SU-DHL-6 (cell line): ENCODE results near the gene BRIP1.

Source experiments
- CTCF ChIP-seq: fragments of 200-600 bp; sonication (generic); IDR thresholded peaks from one replicate; pipeline ENCODE4 v1.5.1; 2017; ENCODE audit warnings: antibody characterized with exemption, mild to moderate bottlenecking, low read length, moderate library complexity; ENCODE audit not compliant: insufficient read depth, poor library complexity, severe bottlenecking
- EZH2phosphoT487 ChIP-seq: fragments of 200-600 bp; sonication (generic), shearing (Covaris generic); conservative IDR thresholded peaks from 2 replicates; pipeline ENCODE4 v1.6.1; 2018; ENCODE audit warnings: mild to moderate bottlenecking, antibody characterized with exemption, low read length, moderate library complexity, mixed read lengths

GRCh38 chr17:61843435-61843834 lies 19.9 kb downstream of the BRIP1 start:
- TF ChIP-seq CTCF (no peak), EZH2phosphoT487 (no peak)
